HCT116 (cell line): ENCODE results near the gene CARD9.

Source experiments
- CEBPB ChIP-seq: IDR thresholded peaks from 2 replicates; pipeline ENCODE4 v1.6.1; 2012; ENCODE audit warnings: low read depth
- CTCF ChIP-seq, 3 experiments: fragments of 200-600 bp in 1 of 3; sonication (generic) in 1 of 3; IDR thresholded peaks in 2 of 3; conservative IDR thresholded peaks in 1 of 3; 2 replicates each; pipeline ENCODE4 v1.5.1; 2012 to 2017; ENCODE audit warnings: low read depth in 2 of 3, low read length in 2 of 3, antibody characterized with exemption in 1 of 3, borderline replicate concordance in 1 of 3, control low read depth in 1 of 3, mild to moderate bottlenecking in 1 of 3, mixed read lengths in 1 of 3, mixed run types in 1 of 3, moderate library complexity in 1 of 3; ENCODE audit not compliant: insufficient read depth in 1 of 3
- EZH2 ChIP-seq: fragments of 200-600 bp; sonication (generic); IDR thresholded peaks from 2 replicates; pipeline ENCODE4 v1.6.1; 2017; ENCODE audit warnings: antibody characterized with exemption, mixed run types
- POLR2A ChIP-seq: IDR thresholded peaks from 2 replicates; pipeline ENCODE4 v1.7.0; 2011; ENCODE audit warnings: borderline replicate concordance; ENCODE audit not compliant: insufficient read depth, insufficient read length; ENCODE audit errors: extremely low read depth
- POLR2AphosphoS5 ChIP-seq: IDR thresholded peaks from 2 replicates; pipeline ENCODE4 v1.6.1; 2011; ENCODE audit warnings: mild to moderate bottlenecking, low read depth, low read length, moderate library complexity
- RAD21 ChIP-seq: IDR thresholded peaks from 2 replicates; pipeline ENCODE4 v1.6.1; 2012; ENCODE audit warnings: low read depth, mild to moderate bottlenecking
- TCF7L2 ChIP-seq: IDR thresholded peaks from 2 replicates; pipeline ENCODE4 v1.7.0; 2011; ENCODE audit warnings: borderline replicate concordance, inconsistent platforms; ENCODE audit not compliant: insufficient read depth, insufficient read length; ENCODE audit errors: extremely low read depth
- YY1 ChIP-seq: IDR thresholded peaks from 2 replicates; pipeline ENCODE4 v1.6.1; 2011; ENCODE audit warnings: low read length, low read depth, moderate library complexity, mild to moderate bottlenecking; ENCODE audit not compliant: insufficient replicate concordance; ENCODE audit errors: extremely low read depth
- ZBTB33 ChIP-seq: IDR thresholded peaks from 2 replicates; pipeline ENCODE4 v1.6.1; 2011; ENCODE audit warnings: mild to moderate bottlenecking, low read length, moderate library complexity; ENCODE audit not compliant: insufficient replicate concordance; ENCODE audit errors: extremely low read depth

GRCh38 chr9:136416914-136417313 lies 43.4 kb upstream of the CARD9 start:
- TF ChIP-seq CTCF (IDR thresholded peaks at IDR 0.05 in 2 of 3, conservative IDR thresholded peaks at IDR 0.05 in 1 of 3; ENCODE audit: borderline replicate concordance in 1 of 3, insufficient read depth in 1 of 3, low read depth in 2 of 3, low read length in 2 of 3): no peak
- no peak for TF ChIP-seq POLR2AphosphoS5
- no peak for TF ChIP-seq TCF7L2
- TF ChIP-seq CEBPB: no peak
- no peak for TF ChIP-seq YY1
- TF ChIP-seq EZH2: no peak
- no peak for TF ChIP-seq ZBTB33
- TF ChIP-seq POLR2A: no peak
- TF ChIP-seq RAD21: no peak
